H1 (cell line): ENCODE results near the gene GSG1L. TPM values are rescaled to one million over a fixed set of nuclear protein-coding genes. Genes with fewer than 3 reads are reported as not detected.

Experiments
- polyA plus RNA-seq, 7 experiments: library from polyadenylated mRNA; depleted of rRNA in 3 of 7; stranded (reverse) in 5 of 7; unstranded in 2 of 7; fragments of >200 nt in 5 of 7; fragments of 200-250 nt in 2 of 7; gene quantifications; 1 replicate in 5 of 7; 2 replicates in 1 of 7; 4 replicates in 1 of 7; pipeline versions ENCODE4 v1.2.1 to v1.2.3, GENCODE V29; 2011 to 2013; ENCODE audit warnings: missing spikeins in 2 of 7, mixed read lengths in 2 of 7
- small RNA-seq: library from polyadenylated mRNA; stranded (forward); fragments of <200 nt; extraction: miRNeasy Mini kit (QIAGEN cat#:217004); gene quantifications from one replicate; pipeline ENCODE3, GENCODE V24; 2013; ENCODE audit not compliant: insufficient read depth
- total RNA-seq: library from RNA; stranded (reverse); fragmentation: NEBNext Ultra II Directional; extraction: Animal tissue kit (Norgen Biotek cat#: 25700); gene quantifications from 2 replicates; pipeline ENCODE4 v1.2.1, GENCODE V29; 2021

The GSG1L gene
- total and polyA plus RNA-seq, 2 of the 8 experiments (the other 6 are each of a cell fraction or from before 2014, with no cell fraction given): 0.71 to 1.1 TPM

Small RNAs within 50 kb of the gene (small RNA-seq; reads per million reads assigned to genes)
- gene RNU6-1241P (not detected), gene RNU6-159P (not detected)

Other genes starting within 250 kb of the GSG1L start
- 130 and 152 TPM in 2 replicates for gene XPO6, start 148.3 kb upstream of the GSG1L start, total RNA-seq
- gene XPO6, start 148.3 kb upstream of the GSG1L start, polyA plus RNA-seq (2011; rRNA removed): 254 and 272 TPM in 2 replicates
- 73.9 and 77.4 TPM in 2 replicates for gene SBK1, start 228.8 kb upstream of the GSG1L start, total RNA-seq
- gene SBK1, start 228.8 kb upstream of the GSG1L start, polyA plus RNA-seq (2011; rRNA removed): 18.2 and 34.8 TPM in 2 replicates